HG02678 (cell line): ENCODE results near the gene PLEKHG7.
"Not testable (repeated sequence)": the region's sequence is repeated elsewhere in the genome, so short reads cannot be mapped to it uniquely, and the experiment has no call there.

Experiments used
- ATAC-seq: cut with Tn5 transposase; IDR thresholded peaks from one replicate; pipeline ENCODE4 v1.9.1; 2021; ENCODE audit warnings: mild to moderate bottlenecking, moderate library complexity; ENCODE audit not compliant: unreplicated experiment

Gene PLEKHG7, protein sequence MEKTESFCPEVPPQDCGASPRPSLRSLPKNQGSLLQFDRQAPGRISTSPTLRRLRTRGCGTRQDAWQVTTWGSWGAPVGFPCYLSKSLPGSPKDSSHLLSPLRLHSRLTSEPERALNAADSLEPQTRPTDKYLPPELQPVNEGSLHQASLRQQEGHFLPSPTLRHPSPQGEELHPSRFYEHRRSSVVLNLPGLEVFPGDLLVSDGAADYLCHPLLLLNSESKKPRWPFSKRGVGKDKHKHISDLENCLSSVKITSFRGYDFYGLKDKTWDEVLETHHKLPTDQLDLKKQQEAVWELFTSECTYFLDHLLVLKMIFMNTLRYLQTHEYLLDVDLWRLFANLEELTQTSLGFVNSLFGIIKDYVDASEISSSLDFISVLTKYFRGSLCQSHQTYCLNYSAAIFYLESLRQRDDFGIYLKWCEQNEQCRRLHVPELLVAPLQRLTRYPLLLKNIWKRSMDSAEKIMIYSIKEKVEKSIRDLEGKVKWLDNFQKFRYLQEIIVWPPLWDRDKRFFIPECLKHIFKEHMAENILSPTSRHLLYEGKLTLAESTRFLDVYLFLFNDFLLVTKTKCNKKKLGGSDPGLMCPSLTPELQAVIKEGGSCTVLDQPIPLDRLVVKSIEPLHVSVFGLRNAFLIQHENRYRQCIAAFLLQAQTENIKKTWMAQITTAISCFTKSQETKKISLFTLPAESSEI

GRCh38 chr12:92702754-92703679 is at the start of gene PLEKHG7:
Gene PLEKHG7, plus strand, starts transcription at chr12:92702989. Its CDS starts 3,643 bp downstream, at chr12:92706632.
- ATAC-seq, result peak; percentile 87

DNA sequence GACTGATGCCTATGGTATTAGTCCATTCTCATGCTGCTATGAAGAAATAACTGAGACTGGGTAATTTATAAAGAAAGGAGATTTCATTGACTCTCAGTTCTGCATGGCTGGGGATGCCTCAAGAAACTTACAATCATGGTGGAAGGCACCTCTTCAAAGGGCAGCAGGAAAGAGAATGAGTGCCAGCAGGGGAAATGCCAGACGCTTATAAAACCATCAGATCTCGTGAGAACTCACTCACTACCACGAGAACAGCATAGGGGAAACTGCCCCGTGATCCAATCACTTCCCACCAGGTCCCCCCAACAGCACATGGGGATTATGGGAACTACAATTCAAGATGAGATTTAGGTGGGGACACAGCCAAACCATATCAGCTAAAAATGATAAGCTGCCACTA is 48.5 kb upstream of the PLEKHG7 start:
- ATAC-seq, result not testable (repeated sequence)

- ATAC-seq, result no peak
Observed at GRCh38 chr12:92654929-92655328, 47.9 kb upstream of the PLEKHG7 start.

GRCh38 chr12:92656911-92657310 is 45.9 kb upstream of the PLEKHG7 start:
- no peak for ATAC-seq

- ATAC-seq, result no peak
Observed at GRCh38 chr12:92657770-92658169, 45.0 kb upstream of the PLEKHG7 start.

DNA sequence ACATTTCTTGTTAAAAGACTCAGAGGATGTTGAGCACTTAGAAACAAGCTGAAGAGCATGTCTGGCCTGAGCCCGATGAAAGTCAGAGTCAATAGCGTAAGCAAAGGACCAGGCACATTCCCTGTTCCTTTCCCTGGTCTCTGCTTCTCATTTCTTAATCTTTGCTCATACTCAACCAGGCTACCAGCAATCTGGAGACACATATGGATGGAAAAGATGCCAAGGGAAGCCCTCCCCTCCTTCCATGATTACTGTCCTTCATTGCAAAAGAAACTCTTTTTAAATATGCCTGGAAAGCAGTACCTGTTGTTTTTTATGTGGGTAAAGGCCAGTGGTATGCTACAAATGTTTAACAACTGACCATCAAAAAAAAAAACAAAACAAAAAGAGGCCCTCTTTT is 44.2 kb upstream of the PLEKHG7 start:
- ATAC-seq, result no peak

DNA sequence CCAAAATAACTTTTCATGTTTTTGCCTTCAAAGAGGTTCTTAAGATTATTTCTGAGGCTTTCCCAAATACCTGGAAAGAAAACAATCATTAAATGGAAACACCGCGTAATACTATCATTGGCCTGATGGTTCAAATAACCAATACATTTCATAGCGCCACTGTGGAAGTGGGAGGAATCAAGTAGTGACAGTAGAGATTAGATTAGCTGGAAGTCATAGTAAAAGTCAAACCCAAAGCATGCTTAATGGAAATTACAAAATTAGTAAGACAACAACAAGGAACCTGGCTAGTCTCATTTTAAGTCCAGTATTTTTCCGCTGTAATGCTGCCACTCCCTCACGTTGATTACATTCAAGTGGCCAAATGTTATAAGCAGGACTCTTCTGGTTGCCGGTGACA is 41.5 kb upstream of the PLEKHG7 start:
- ATAC-seq, result no peak

- no peak for ATAC-seq
Observed at GRCh38 chr12:92665496-92665895, 37.3 kb upstream of the PLEKHG7 start.

GRCh38 chr12:92668739-92669138 is 34.0 kb upstream of the PLEKHG7 start:
- no peak for ATAC-seq

DNA sequence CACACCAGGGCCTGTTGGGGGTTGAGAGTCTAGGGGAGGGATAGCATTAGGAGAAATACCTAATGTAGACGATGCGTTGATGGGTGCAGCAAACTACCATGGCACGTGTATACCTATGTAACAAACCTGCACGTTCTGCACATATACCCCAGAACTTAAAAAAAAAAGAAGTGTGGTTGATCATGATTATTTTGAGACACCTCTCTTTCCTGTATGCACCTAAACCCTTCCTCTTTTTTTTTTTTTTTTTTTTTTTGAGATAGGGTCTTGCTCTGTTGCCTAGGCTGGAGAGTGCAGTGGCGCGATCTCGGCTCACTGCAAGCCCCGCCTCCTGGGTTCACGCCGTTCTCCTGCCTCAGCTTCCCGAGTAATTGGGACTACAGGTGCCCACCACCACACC is 31.3 kb upstream of the PLEKHG7 start:
- ATAC-seq, result not testable (repeated sequence)

DNA sequence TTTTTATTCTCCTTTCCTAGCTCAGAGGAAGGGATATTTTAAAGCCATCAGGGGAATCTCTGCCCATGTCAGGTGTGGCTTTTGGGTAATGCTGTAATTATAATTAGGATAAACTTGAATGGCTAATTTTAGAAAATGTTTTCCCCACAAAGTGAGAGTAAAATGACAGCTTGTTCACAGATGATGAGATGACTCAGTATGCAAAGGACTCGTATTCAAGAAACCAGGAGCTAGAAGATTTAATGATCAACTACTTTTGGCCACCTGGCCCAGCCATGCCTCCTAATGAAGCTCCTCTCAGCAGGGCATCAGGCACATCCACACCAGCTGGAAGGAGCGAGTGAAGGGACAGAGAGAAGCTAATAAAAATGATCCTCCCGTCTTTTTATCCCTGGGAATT is 29.0 kb upstream of the PLEKHG7 start:
- peak; percentile 87 for ATAC-seq

DNA sequence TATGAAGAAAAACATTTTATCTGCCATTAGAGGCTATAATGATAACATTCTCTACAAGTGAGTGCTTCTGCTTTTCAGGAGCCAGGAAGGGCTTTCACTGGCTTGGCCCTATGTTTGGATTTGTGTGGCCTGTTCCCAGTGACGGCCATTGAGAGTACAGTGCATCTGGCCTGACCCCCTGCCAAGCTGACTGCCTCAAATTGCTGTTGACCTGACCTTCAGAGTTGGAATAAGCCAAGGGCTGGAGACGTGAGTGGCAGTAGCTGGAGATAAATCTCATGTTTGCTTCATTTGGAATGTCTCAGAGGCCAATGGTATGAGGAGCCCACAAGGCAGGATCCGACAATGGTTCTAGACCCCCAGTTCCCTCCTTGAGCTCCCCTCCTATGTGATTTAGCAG is 28.3 kb upstream of the PLEKHG7 start:
- no peak for ATAC-seq

- ATAC-seq, result no peak
Observed at GRCh38 chr12:92675092-92675865, 27.5 kb upstream of the PLEKHG7 start.

DNA sequence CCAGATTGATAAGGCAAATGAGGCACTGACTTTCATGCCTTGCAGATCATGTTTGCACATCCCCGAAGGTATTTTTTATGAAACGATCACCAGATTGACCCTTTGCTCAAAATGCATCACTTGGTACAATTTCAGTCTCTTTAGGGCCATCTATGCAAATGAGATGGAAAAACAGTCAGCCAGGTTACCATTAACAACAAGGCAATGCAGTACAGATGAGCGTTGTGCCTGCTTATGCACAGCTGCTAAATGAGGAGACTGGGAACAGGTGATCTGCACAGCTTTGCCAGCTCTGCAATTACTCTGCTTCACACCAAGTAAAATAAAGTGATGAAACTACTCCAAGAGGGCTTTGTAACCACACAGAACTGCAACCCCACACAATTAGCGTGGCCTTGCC is 26.1 kb upstream of the PLEKHG7 start:
- no peak for ATAC-seq

DNA sequence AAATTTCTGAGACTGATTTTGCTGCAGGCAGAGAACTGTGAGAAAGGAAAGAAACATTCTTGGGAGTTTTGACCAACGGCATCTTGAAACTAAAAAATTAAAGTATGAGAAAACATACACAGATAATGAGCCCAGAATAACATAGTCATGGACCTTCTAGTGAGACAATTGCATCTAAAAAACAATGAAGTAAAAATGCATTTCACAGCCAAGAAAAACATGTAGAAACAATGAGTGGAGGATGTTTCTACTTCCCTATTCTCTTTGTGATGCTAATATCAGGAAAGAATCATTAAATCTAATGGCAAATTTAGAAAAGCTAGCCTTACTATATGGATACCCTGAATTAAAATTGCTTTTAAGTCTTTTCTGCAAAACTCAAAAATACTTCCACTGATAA is 12.2 kb upstream of the PLEKHG7 start:
- ATAC-seq, result no peak

GRCh38 chr12:92695056-92695455 is 7.7 kb upstream of the PLEKHG7 start:
- no peak for ATAC-seq

DNA sequence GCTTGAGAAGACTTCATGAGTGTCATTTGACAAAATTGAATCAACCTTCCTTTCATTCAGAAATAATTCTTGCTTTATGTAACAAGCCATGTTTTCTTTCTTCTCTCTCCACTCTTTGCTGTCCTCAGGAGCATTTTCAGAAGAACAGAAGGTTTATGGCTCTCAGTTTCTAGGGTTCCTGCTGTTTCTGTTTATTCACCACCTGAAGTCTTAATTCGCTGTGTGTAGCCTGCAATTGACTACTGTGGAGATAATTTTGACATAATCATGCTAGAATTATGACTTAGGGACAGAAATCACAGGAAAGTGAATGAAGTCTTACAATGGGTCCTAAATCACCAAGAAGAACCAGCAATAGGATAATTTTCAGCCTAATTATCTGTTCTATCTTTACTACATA is 7.2 kb upstream of the PLEKHG7 start:
- no peak for ATAC-seq

DNA sequence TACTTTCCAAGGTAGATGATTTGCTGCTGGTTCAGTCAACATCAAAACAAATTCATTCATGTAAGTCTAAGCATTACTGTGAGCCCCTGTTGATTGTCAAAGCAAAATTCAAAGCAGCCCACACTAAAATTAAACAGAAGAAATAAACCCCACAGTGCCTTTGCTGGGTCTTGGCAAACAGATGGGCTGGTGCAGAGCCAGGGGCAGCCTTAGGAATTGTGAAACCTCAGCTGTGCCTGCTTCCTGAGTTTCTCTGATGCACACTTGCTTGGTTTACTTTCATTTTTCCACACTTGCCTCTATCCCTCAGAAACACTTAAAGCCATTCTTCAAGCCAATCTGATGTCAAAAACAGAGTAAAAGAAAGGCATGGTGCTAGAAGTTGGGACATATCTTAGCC is 6.6 kb upstream of the PLEKHG7 start:
- no peak for ATAC-seq

DNA sequence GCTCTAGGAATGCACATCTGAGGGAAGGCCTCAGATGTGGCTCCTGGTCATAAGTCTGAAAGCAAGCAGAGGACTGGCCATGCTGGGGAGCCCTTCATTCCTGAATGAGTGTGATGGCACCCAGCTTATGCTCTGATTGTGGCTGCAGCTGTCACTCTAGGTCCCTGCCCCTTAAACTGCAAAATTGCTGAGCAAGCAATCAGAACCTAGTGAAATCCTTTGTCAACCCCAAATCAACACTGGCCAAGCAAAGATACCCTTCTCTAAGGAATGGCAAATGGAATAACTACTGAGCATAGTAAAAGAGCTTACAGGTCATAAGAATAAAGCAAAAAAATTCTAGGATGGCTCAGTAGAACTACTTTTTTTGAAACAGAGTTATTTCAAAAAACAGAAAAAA is 4.3 kb upstream of the PLEKHG7 start:
- no peak for ATAC-seq

GRCh38 chr12:92701441-92701840 is 1.3 kb upstream of the PLEKHG7 start:
- no peak for ATAC-seq

GRCh38 chr12:92703786-92704185 is 997 bp downstream of the PLEKHG7 start:
- ATAC-seq, result no peak
